KOPT-K1 (cell line): ENCODE measurements around the gene RNF212B.
"Not testable (repeated sequence)": the region's sequence is repeated elsewhere in the genome, so short reads cannot be mapped to it uniquely, and the experiment has no call there.

Experiments used
- H3K27ac ChIP-seq: fragments of 200-600 bp; sonication (generic); 2 replicates; pipeline ENCODE4 v1.5.1; 2016; ENCODE audit warnings: antibody characterized with exemption, mild to moderate bottlenecking, low read depth, low read length; ENCODE audit not compliant: poor library complexity, severe bottlenecking
- H3K36me3 ChIP-seq: fragments of 200-600 bp; sonication (generic); 2 replicates; pipeline ENCODE4 v1.5.1; 2017; ENCODE audit warnings: antibody characterized with exemption, mild to moderate bottlenecking, low read length, moderate library complexity; ENCODE audit not compliant: insufficient read depth
- H3K9me3 ChIP-seq: fragments of 200-600 bp; sonication (generic); 2 replicates; pipeline ENCODE4 v1.5.1; 2017; ENCODE audit warnings: antibody characterized with exemption, low read length, mild to moderate bottlenecking; ENCODE audit not compliant: insufficient read depth, poor library complexity, severe bottlenecking

RNF212B gene

GRCh38 chr14:23224958-23225357, 12.8 kb upstream of the RNF212B start:
- not testable (repeated sequence) for H3K9me3 ChIP-seq, H3K27ac ChIP-seq, H3K36me3 ChIP-seq

DNA sequence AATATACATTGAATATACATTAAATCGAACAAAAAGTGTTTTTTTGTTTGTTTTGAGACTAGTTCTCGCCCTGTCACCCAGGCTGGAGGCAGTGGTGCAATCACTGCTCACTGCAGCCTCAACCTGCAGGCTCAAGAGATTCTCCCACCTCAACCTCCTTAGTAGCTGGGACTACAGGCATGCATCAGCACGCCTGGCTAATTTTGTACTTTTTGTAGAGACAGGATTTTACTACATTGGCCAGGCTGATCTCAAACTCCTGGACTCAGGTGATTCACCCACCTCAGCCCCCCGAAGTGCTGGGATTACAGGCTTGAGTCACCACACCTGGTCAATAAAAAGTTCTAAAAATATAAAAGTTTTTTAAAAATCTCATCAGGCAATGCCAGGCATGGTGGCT, 10.2 kb upstream of the RNF212B start:
- H3K36me3 ChIP-seq: no peaks in the 10 kb centered on the region
- H3K9me3 ChIP-seq: peaks cover 3% of the 10 kb centered on the region
- no peak overlapping the region for H3K27ac ChIP-seq

GRCh38 chr14:23228812-23229211, 8.9 kb upstream of the RNF212B start:
- Histone ChIP-seq H3K36me3 (no peaks in the 10 kb centered on the region), H3K9me3 (peaks cover 3% of the 10 kb centered on the region), H3K27ac (no peak overlapping the region)

GRCh38 chr14:23232241-23232808, 5.4 kb upstream of the RNF212B start:
- not testable (repeated sequence) for H3K9me3 ChIP-seq, H3K27ac ChIP-seq, H3K36me3 ChIP-seq

GRCh38 chr14:23240661-23241060, 2.9 kb downstream of the RNF212B start:
- no peaks in the 10 kb centered on the region for H3K36me3 ChIP-seq
- H3K9me3 ChIP-seq: no peaks in the 10 kb centered on the region
- no peak overlapping the region for H3K27ac ChIP-seq

DNA sequence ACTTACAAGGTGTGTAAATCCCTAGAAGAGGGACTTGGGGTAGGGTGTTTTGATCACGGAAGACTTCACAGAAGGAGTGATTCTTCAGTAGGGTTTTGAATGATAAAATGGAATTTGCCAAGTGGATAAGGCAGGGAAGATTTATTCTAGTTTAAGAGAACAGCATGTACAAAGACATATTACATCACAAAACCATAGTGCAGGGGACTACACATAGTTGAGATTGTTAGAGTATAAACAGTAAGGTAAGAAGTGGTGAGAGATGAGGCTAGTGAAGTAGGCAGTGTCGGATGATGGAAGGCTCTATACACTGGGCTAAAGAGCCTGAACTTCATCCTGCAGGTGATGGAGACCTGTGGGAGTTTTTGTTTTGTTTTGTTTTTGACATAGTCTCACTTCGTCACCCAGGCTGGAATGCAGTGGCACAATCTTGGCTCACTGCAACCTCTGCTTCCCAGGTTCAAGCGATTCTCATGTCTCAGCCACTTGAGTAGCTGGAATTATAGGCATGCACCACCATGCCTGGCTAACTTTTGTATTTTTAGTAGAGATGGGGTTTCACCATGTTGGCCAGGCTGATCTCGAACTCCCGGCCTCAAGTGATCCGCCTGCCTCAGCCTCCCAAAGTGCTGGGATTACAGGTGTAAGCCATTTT, 3.5 kb downstream of the RNF212B start:
- H3K36me3 ChIP-seq, H3K27ac ChIP-seq, H3K9me3 ChIP-seq: not testable (repeated sequence)

- Histone ChIP-seq H3K36me3 (no peaks in the 10 kb centered on the region), H3K27ac (no peak overlapping the region), H3K9me3 (no peaks in the 10 kb centered on the region)
These were observed 4.3 kb downstream of the RNF212B start for GRCh38 chr14:23242076-23242475.

GRCh38 chr14:23243066-23243465, 5.3 kb downstream of the RNF212B start:
- H3K36me3 ChIP-seq: no peaks in the 10 kb centered on the region
- H3K27ac ChIP-seq: no peak overlapping the region
- H3K9me3 ChIP-seq: no peaks in the 10 kb centered on the region

- Histone ChIP-seq H3K27ac (no peak overlapping the region), H3K36me3 (no peaks in the 10 kb centered on the region), H3K9me3 (no peaks in the 10 kb centered on the region)
These were observed 7.5 kb downstream of the RNF212B start for GRCh38 chr14:23245282-23245681.

GRCh38 chr14:23248601-23249000, 10.9 kb downstream of the RNF212B start:
- Histone ChIP-seq H3K9me3 (no peaks in the 10 kb centered on the region), H3K27ac (no peak overlapping the region), H3K36me3 (no peaks in the 10 kb centered on the region)

DNA sequence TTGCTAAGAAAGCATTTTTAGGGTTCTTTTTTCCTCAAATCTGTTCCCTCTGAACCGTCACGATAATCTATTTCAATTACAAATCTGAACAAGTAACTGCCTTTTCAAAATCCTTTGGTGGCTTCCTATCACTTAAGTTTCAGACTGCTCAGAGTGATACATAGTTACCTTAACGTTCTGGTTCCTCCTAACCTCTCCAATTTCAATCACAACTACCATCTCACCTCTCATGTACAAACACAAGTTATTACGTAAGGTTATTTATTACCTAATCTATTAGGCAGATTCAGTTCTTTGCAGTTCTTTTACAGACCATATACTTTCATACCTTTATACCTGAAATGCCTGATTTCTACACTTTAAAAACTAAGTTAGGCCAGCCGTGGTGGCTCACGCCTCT, 12.1 kb downstream of the RNF212B start:
- no peaks in the 10 kb centered on the region for H3K9me3 ChIP-seq
- H3K27ac ChIP-seq: no peak overlapping the region
- H3K36me3 ChIP-seq: no peaks in the 10 kb centered on the region

- Histone ChIP-seq H3K27ac (no peak overlapping the region), H3K36me3 (no peaks in the 10 kb centered on the region)
These were observed 14.3 kb downstream of the RNF212B start for GRCh38 chr14:23252006-23252405.

GRCh38 chr14:23252420-23253333, 14.9 kb downstream of the RNF212B start:
- Histone ChIP-seq H3K9me3 (no peaks in the 10 kb centered on the region), H3K36me3 (no peaks in the 10 kb centered on the region), H3K27ac (no peak overlapping the region)

More at GRCh38 chr14:23252006-23252405, 14.3 kb downstream of the RNF212B start:
- H3K9me3 ChIP-seq: no peaks in the 10 kb centered on the region

DNA sequence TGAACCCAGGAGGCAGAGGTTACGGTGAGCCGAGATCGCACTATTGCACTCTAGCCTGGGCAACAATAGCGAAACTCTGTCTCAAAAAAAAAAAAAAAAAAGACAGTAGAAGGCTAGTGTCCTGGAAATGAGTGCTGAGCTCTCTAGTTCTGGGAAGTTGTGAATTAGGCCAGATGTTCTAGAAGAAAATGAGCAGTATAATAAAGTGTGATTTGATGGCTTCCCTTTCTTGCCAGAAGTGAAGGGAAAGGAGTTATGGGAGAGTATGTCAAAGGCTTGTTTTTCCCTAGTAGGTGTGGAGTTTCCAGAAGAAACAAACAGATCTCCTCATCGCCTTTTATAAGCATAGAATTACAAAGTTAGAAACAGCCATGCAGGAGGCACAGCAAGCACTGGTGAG, 20.5 kb downstream of the RNF212B start:
- H3K36me3 ChIP-seq: no peaks in the 10 kb centered on the region

GRCh38 chr14:23259426-23259825, 21.7 kb downstream of the RNF212B start:
- Histone ChIP-seq H3K27ac (no peak overlapping the region), H3K36me3 (no peaks in the 10 kb centered on the region), H3K9me3 (no peaks in the 10 kb centered on the region)

More for the DNA sequence above, 20.5 kb downstream of the RNF212B start:
- H3K27ac ChIP-seq: no peak overlapping the region
- no peaks in the 10 kb centered on the region for H3K9me3 ChIP-seq
